Fibroblast of upper back skin (primary cell): ENCODE results near the gene UBE2N.

ENCODE experiments used
- DNase-seq: peaks from one replicate; pipeline ENCODE4 v3.0.0-alpha.2; 2013

Gene UBE2N

DNA sequence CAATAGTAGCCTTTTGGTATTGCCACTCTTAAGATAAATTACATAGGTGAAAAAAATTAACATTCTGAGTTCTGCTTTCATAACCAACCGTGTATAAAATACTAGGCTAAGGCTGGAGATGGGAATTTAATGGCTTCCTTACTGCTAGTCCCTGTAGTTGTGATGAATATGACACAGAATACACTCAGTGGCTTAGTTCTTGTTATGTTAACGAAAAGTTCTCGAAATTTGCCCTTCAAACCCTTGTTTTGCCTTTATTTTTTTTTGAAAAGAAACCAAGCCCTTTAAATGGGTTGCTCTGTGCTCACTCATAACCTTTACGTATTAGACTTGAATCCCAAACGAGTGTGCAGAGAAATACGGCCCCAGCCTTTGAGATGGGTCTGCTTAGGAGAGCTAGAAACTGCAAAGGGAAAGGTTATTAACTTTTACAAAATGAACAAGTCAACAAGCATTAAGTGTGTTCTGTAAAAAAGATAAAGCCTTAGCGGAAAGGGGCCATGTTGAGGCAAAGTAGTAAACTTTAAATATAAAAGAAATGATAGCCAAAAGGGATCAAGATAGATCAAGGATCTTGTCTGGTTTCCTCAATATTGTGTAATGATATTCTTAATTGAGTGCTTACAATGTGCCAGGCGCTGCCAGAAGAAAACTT is 62.3 kb downstream of the UBE2N start:
- DNase-seq: no peak

GRCh38 chr12:93378998-93379325 is 62.8 kb downstream of the UBE2N start:
- no peak for DNase-seq

DNA sequence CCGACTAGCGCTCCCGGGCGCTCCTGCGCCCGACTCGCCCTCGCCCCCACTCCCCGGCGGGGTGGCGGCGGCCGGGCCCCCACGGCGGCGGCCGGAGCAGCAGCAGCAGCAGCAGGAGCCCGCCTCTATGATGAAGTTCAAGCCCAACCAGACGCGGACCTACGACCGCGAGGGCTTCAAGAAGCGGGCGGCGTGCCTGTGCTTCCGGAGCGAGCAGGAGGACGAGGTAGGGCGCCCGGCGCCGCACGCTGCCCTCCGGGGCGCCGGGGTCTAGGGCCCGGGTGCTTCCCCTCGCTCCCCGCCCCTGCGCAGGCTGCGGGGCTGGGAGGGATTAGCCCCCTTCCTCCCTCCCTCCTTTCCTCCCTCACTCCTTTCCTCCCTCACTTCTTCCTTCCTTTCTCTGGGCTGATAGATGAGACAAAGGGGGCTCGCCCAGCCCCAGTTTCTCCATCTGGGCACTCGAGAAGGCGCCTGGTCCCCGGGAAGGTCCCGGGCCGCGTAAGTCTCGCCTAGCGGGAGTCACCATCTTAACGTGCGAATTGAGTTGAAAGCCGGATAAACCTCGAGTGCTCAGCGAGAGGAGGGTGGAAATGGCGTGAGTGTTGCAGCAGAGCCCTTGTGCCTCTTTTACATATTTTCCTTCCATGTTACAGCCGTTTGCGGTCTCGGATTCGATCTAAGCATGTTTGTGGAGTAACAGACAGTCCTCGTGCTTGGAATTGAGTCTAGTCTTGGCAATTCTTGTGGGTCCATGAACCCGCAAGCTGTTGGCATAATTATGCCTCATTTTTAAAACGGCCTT is 63.4 kb downstream of the UBE2N start:
- peak; percentile 83 for DNase-seq

DNA sequence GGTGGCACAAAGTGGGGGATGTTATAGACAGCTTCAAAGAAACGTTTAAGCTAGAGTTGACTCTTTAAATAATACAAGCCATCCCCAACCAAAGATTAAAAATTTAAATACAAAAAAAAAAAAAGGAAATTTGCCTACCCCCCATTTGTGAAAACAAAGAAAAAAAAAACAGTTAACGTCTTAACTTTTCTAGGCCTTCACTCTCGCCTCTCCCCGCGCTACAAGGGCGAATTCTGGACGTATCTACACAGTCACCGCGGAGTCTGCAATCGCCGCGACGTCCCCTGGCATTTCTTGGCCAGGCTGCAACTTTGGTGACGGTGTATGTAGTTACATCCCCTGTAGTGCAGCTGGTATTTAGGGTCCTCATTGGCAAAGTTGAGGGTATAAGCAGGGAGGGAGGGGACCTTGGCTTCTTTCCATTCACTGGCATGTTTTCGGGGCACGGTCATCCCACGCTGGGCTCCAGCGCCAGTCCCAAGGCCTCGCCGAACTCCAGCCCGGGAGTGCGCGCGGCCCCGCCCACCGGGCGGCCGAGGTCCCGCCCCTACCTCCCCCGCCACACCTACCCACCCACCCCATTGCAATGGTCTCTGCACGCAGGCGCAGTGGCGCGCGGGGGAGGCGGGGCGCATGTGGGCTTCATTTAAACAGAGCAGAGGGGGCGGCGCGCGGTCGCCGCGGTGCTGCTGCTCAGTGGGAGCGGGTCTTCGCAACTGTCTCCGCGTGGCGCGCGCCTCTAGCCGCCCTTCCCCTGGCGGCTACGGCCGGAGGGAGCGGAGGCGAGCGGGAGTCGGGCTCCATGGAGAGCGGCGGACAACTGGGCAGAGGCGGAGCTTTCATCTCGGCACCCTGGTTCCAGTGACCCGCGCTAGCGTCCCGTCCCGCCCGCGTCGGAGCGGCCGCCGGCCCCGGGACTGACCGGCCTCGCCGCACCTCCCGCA is 64.2 kb downstream of the UBE2N start, which contains the start of gene NUDT4:
Gene NUDT4 (plus strand): TSS at position 674 of the 944 bp plus-strand sequence. CDS start 398 bp downstream, outside the sequence.
- peak; percentile 95 for DNase-seq

DNA sequence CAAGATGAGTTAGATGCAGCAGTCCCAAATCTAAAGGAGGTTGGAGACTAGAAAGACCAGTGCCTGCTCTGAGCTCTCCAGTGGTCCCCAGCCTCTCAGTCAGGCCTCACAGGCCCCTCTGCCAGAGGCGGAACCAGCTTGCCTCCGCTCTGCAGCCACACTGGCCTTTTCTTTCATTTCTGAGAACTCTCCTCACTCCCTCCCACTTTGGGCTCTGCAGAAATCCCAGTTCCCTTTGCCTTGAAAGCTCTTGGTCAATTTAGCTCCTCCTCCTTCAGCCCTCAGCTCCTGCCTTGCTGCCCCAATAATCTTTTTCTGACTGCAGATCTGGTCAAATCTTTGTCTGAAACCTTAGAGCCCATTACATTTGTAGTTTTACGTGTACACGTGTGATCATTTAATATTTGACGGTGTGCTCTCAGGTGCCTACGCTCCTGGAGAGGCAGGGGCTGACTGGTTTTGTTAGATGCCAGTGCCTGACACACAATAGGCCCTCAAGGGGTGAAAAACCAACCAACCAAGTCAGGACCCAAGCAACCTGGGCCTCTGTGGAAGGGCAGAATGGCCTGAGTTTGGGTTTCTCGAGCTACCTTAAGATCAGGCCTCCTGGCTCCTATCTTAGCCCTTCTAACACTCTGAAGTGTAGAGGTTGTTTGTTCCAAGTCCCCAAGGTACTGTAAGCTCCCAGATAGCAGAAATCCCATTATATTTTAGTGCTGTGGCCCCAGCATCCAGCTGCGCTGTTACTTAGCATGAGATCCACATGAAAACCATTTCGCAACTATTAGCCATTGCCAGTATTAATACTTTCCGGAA is 65.1 kb downstream of the UBE2N start:
- DNase-seq: peak; percentile 24

DNA sequence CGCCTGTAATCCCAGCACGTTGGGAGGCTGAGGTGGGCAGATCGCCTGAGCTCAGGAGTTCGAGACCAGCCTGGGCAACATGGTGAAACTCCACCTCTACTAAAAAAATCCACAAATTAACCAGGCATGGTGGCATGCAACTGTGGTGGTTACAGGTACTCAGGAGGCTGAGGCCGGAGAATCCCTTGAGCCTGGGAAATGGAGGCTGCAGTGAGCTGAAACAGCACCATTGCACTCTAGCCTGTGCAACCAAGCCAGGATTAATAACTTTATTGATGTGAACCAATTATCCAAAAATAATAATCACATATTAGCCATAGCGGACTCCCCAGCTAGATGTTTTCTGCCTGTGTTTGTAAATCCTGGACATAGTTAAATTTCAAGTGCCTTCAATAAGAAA is 65.8 kb downstream of the UBE2N start:
- DNase-seq: no peak

DNA sequence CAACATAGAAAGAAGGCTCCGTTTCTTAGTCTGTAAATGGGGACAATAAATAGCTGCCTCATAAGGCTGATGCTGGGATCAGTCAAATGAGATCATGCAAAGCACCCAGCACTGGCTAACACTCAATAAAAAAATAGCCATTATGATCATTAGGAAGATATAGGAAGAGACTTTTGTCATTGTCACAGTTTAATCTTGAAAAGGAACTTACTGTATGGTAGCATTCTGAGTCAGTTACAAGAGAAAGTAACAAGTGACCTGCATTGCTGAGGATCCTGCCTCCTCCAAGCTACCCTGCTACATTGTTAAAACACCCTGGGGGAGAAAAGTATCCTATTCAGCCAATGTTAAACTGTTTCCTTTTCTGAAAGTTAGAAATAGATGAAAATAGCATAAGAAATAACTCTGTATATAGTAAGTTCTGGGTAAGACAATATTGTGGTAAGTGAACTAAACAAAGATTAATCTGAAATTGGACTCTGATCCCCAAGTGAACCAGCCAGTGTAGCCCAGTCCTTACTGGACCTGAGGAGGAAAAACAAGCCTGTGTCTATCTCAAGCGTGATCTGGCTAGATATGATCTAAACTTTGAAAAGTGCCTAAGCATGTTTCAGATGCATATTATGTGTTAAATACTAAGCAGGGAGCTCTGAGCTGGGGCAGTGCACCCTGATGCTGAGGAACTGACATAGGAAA is 67.6 kb downstream of the UBE2N start:
- no peak for DNase-seq

DNA sequence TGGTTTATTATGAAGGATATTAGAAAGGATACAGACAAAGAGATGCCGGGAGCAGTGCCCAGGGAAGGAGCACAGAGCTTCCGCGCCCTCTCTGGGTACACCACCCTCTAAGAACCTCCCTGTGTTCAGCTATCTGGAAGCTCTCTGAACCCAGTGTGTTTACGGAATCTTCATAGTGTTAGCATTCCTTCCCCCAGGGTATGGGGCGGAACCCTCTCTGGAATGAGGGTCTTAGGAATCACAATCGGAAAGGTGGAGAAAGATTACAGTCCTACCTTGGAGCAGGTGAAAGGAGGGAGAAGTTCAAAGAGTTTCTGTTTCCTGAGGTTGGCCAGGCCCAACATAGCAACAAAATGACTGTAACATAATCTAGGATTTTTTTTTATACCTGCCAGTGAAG is 70.8 kb downstream of the UBE2N start:
- DNase-seq: no peak

- no peak for DNase-seq
Observed at GRCh38 chr12:93369505-93369904, 72.2 kb downstream of the UBE2N start.

- no peak for DNase-seq
Observed at GRCh38 chr12:93368766-93369165, 73.0 kb downstream of the UBE2N start.

DNA sequence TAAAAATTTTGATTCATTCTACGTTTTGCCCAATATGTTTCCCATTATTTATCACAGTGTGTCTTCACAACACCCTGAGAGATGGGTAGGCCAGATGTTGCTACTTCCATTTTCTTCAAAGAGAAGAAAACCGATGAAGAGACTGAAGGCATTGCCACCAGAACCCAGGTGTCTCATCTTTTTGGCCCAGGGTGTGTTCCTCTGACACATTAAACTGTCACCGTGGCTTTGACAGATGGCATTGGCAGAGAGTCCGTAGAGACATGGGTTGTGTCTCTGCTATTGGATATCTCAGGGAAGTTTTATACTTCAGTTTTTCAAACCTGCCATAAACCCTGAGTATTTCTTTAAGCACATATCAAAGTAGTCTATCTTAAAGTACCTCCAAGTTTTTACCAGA is 75.3 kb downstream of the UBE2N start:
- DNase-seq: no peak

DNA sequence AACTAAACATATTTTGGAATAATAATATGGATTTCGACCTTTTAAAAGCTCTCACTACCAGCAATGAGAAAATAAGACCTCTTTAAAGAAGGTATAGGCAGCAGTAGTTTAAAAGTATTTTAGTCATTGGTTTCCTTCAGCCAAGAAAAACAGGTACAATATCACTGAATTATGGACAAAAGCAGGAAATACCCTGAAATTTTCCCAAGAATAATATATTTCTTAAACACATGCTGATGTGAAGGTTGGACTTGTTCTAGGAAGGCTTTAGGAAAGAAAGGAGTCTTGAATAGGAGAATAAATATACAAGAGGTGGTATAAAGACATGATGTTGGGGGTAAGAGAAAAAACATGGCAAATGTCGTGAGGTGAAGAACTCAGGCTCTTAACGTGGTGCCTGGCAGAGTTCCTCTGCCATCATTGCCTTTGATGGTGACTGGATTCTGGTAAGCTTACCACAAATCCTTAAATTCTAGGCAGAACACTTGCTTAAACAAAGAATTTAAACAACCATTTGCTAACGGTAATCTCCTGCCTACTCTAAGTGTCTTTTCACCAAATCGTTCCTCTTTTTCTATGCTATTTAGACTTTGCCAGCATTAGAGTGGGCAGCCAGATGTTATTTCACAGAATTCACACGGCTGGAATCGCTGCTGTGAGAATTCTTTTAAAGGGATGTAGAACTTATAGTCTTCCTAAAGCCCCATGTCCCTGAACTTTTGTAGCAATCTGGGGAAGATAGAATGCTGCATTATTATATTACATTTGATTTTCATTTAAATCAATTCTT is 75.9 kb downstream of the UBE2N start:
- DNase-seq: no peak

DNA sequence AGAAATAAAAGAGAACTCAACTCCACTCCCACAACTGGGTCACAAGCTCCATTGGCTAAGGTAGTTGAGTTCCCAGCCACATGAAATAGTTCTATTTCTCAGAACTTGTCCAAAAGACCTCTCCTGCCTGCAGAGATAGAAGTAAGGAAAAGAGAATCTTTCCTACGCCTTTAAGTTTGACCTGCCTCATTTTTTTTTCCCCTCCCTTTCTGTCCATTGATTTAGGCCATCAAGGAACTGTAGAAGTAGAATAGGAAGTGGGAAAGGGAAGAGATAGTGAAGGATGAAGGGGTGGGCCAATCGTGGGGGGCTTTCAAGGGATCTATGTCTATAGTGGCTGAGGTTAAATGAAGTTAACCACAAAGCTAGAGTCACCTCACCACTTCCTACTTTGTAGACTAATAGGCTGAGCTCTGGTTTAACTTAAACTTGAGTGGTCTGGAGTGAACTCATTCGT is 77.9 kb downstream of the UBE2N start:
- no peak for DNase-seq

- DNase-seq: peak; percentile 55
Observed at GRCh38 chr12:93361151-93361919, 80.4 kb downstream of the UBE2N start.

- DNase-seq: no peak
Observed at GRCh38 chr12:93360688-93361087, 81.1 kb downstream of the UBE2N start.

GRCh38 chr12:93358821-93359220 is 82.9 kb downstream of the UBE2N start:
- DNase-seq: no peak

DNA sequence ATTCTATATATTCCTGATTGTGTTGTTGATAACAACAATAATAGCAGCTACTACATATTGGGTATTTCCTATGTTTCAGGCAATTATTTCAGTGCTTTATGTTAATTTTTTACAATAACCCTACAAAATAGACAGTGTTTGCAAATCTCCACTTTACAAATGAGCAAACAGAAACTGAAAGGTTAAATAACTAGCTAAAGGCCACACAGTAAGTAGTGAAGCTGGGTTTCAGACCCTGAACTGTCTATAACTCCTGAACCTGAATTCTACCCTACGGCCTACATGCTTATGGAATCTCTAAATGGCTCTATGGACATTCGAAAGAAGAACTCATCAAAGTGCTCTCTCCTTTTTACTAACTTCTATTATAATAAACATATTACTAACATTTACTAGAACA is 83.7 kb downstream of the UBE2N start:
- no peak for DNase-seq

- no peak for DNase-seq
Observed at GRCh38 chr12:93356214-93356613, 85.5 kb downstream of the UBE2N start.
